ENCODE measurements around the gene CREG2. TPM values are rescaled to one million over a fixed set of nuclear protein-coding genes. Genes with fewer than 3 reads are reported as not detected.

CREG2 gene
- total RNA-seq, 1 experiment from 2014 or later, result 0.21 TPM

DNA sequence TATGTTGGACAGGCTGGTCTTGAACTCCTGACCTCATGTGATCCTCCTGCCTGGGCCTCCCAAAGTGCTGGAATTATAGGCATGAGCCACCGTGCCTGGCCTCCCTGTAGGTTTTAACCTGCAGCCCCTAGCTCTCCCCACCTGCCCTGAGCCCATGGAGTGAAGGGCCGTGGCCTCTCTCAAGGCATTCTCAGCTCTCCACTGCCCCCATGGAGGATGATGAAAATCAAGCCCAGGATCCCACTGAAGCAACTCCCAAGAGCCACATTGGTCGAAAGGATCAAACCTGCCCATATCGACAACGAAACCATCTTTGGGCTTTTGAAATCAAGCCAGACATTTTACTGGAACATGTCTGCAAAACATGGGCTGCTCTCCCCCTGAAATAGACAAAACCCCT lies 22.4 kb upstream of the CREG2 start:
- Histone ChIP-seq H3K4me1 (ENCODE audit: control insufficient read depth, insufficient read depth, low read length) (no peaks in the 10 kb centered on the region), H3K27me3 (ENCODE audit: control insufficient read depth, insufficient read depth, low read length) (peaks cover 5% of the 10 kb centered on the region), H3K27ac (ENCODE audit: low read length) (no peak overlapping the region), H3K4me3 (ENCODE audit: low read depth in 2 of 2, low read length in 2 of 2) (no peak overlapping the region), H3K36me3 (ENCODE audit: control insufficient read depth, insufficient read depth, low read length) (no peaks in the 10 kb centered on the region), H3K9me3 (ENCODE audit: control insufficient read depth, insufficient read depth, low read depth, low read length) (no peaks in the 10 kb centered on the region)
- no peak for DNase-seq (ENCODE audit: low read depth, low spot score)
- intact Hi-C loops (cut with micrococcal nuclease; ENCODE audit: unreplicated experiment), result loop anchor here (10.0 kb wide), 1 partner anchor 425 kb away; no protein-coding TSS in a partner anchor
- BruUV-seq (replicated peaks), result no TSS peak
- ATAC-seq, result no peak
- CTCF ChIA-PET, result no interaction called here
- TF ChIP-seq SIN3A (IDR thresholded peaks at IDR 0.05; ENCODE audit: borderline replicate concordance, insufficient read depth, low read depth, low read length) (no peak), TCF7L2 (IDR thresholded peaks at IDR 0.05; ENCODE audit: low read depth, low read length) (no peak), POLR2AphosphoS5 (IDR thresholded peaks at IDR 0.05; ENCODE audit: low read depth, low read length) (no peak)
- TF ChIP-seq, protein P1, sequence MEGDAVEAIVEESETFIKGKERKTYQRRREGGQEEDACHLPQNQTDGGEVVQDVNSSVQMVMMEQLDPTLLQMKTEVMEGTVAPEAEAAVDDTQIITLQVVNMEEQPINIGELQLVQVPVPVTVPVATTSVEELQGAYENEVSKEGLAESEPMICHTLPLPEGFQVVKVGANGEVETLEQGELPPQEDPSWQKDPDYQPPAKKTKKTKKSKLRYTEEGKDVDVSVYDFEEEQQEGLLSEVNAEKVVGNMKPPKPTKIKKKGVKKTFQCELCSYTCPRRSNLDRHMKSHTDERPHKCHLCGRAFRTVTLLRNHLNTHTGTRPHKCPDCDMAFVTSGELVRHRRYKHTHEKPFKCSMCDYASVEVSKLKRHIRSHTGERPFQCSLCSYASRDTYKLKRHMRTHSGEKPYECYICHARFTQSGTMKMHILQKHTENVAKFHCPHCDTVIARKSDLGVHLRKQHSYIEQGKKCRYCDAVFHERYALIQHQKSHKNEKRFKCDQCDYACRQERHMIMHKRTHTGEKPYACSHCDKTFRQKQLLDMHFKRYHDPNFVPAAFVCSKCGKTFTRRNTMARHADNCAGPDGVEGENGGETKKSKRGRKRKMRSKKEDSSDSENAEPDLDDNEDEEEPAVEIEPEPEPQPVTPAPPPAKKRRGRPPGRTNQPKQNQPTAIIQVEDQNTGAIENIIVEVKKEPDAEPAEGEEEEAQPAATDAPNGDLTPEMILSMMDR (IDR thresholded peaks at IDR 0.05), result no peak
- TF ChIP-seq, protein P2, sequence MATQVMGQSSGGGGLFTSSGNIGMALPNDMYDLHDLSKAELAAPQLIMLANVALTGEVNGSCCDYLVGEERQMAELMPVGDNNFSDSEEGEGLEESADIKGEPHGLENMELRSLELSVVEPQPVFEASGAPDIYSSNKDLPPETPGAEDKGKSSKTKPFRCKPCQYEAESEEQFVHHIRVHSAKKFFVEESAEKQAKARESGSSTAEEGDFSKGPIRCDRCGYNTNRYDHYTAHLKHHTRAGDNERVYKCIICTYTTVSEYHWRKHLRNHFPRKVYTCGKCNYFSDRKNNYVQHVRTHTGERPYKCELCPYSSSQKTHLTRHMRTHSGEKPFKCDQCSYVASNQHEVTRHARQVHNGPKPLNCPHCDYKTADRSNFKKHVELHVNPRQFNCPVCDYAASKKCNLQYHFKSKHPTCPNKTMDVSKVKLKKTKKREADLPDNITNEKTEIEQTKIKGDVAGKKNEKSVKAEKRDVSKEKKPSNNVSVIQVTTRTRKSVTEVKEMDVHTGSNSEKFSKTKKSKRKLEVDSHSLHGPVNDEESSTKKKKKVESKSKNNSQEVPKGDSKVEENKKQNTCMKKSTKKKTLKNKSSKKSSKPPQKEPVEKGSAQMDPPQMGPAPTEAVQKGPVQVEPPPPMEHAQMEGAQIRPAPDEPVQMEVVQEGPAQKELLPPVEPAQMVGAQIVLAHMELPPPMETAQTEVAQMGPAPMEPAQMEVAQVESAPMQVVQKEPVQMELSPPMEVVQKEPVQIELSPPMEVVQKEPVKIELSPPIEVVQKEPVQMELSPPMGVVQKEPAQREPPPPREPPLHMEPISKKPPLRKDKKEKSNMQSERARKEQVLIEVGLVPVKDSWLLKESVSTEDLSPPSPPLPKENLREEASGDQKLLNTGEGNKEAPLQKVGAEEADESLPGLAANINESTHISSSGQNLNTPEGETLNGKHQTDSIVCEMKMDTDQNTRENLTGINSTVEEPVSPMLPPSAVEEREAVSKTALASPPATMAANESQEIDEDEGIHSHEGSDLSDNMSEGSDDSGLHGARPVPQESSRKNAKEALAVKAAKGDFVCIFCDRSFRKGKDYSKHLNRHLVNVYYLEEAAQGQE (IDR thresholded peaks at IDR 0.05; ENCODE audit: insufficient read depth in 1 of 2, low read depth in 2 of 2, low read length in 1 of 2), result no peak
- in situ Hi-C loops (cut with HindIII; ENCODE audit: low pct_unique_long_range_greater_than_20kb, low sequenced_read_pairs), result no loop called here
- POLR2A ChIA-PET, result no interaction called here

DNA sequence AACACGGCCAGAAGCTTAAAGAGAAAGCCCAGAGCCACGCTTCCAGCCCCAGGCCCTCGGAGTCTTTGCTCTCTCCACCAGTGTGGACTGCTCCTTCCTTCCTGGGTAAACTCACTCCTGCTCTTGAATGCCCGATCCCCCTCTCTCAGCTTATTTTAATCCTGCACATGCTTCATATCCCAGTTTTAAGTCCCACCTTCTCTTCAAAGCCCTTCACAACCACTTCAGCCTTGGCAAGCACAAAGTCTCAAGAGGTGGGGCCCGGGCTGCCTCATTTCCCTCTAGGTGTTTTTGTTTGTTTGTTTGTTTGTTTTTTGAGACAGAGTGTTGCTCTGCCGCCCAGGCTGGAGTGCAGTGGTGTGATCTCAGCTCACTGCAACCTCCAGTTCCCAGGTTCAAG lies 21.6 kb upstream of the CREG2 start:
- no peak for ATAC-seq
- Histone ChIP-seq H3K27me3 (ENCODE audit: control insufficient read depth, insufficient read depth, low read length) (peaks cover 5% of the 10 kb centered on the region), H3K4me1 (ENCODE audit: control insufficient read depth, insufficient read depth, low read length) (no peaks in the 10 kb centered on the region), H3K27ac (ENCODE audit: low read length) (no peak overlapping the region), H3K9me3 (ENCODE audit: control insufficient read depth, insufficient read depth, low read depth, low read length) (no peaks in the 10 kb centered on the region), H3K36me3 (ENCODE audit: control insufficient read depth, insufficient read depth, low read length) (no peaks in the 10 kb centered on the region), H3K4me3 (ENCODE audit: low read depth in 2 of 2, low read length in 2 of 2) (no peak overlapping the region)
- BruUV-seq (replicated peaks), result no TSS peak
- TF ChIP-seq, protein P2 (IDR thresholded peaks at IDR 0.05; ENCODE audit: insufficient read depth in 1 of 2, low read depth in 2 of 2, low read length in 1 of 2), result no peak
- TF ChIP-seq POLR2AphosphoS5 (IDR thresholded peaks at IDR 0.05; ENCODE audit: low read depth, low read length) (no peak), SIN3A (IDR thresholded peaks at IDR 0.05; ENCODE audit: borderline replicate concordance, insufficient read depth, low read depth, low read length) (no peak), TCF7L2 (IDR thresholded peaks at IDR 0.05; ENCODE audit: low read depth, low read length) (no peak)
- TF ChIP-seq, protein P1 (IDR thresholded peaks at IDR 0.05), result no peak
- no peak for DNase-seq (ENCODE audit: low read depth, low spot score)
- CTCF ChIA-PET, result no interaction called here
- POLR2A ChIA-PET, result no interaction called here
- in situ Hi-C loops (cut with HindIII; ENCODE audit: low pct_unique_long_range_greater_than_20kb, low sequenced_read_pairs), result no loop called here
- intact Hi-C loops (cut with micrococcal nuclease; ENCODE audit: unreplicated experiment), result no loop called here
